SU-DHL-6 (cell line): Measurements from ENCODE around the gene SESN3.

Experiments used
- EZH2phosphoT487 ChIP-seq: fragments of 200-600 bp; sonication (generic), shearing (Covaris generic); conservative IDR thresholded peaks from 2 replicates; pipeline ENCODE4 v1.6.1; 2018; ENCODE audit warnings: mild to moderate bottlenecking, antibody characterized with exemption, low read length, moderate library complexity, mixed read lengths
- TF ChIP-seq, protein P1 (sequence below): fragments of 200-600 bp; sonication (generic); IDR thresholded peaks from one replicate; pipeline ENCODE4 v1.5.1; 2017; ENCODE audit warnings: antibody characterized with exemption, mild to moderate bottlenecking, low read length, moderate library complexity; ENCODE audit not compliant: insufficient read depth, poor library complexity, severe bottlenecking

DNA sequence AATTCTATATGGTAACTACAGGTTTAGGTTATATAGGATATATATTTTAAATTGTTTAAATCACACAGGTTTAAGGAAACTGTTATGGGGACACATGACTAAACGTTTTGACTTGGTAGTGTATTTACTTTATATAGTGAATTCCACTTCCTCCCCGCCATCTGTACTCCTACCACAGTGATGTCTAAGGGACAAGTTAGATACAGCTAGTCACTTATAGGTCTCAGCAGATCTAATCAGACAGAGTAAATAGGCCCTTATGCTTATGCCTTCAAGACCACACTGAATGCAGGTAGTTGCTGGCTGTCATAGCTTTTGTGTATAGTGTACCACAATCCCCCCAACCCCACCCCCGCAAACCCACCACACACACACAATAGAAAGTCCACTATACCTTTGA, 8.2 kb downstream of the SESN3 start:
- TF ChIP-seq, protein P1, sequence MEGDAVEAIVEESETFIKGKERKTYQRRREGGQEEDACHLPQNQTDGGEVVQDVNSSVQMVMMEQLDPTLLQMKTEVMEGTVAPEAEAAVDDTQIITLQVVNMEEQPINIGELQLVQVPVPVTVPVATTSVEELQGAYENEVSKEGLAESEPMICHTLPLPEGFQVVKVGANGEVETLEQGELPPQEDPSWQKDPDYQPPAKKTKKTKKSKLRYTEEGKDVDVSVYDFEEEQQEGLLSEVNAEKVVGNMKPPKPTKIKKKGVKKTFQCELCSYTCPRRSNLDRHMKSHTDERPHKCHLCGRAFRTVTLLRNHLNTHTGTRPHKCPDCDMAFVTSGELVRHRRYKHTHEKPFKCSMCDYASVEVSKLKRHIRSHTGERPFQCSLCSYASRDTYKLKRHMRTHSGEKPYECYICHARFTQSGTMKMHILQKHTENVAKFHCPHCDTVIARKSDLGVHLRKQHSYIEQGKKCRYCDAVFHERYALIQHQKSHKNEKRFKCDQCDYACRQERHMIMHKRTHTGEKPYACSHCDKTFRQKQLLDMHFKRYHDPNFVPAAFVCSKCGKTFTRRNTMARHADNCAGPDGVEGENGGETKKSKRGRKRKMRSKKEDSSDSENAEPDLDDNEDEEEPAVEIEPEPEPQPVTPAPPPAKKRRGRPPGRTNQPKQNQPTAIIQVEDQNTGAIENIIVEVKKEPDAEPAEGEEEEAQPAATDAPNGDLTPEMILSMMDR, result no peak
- TF ChIP-seq EZH2phosphoT487, result no peak
